Measurements from ENCODE around the gene CALML3.

Gene CALML3

DNA sequence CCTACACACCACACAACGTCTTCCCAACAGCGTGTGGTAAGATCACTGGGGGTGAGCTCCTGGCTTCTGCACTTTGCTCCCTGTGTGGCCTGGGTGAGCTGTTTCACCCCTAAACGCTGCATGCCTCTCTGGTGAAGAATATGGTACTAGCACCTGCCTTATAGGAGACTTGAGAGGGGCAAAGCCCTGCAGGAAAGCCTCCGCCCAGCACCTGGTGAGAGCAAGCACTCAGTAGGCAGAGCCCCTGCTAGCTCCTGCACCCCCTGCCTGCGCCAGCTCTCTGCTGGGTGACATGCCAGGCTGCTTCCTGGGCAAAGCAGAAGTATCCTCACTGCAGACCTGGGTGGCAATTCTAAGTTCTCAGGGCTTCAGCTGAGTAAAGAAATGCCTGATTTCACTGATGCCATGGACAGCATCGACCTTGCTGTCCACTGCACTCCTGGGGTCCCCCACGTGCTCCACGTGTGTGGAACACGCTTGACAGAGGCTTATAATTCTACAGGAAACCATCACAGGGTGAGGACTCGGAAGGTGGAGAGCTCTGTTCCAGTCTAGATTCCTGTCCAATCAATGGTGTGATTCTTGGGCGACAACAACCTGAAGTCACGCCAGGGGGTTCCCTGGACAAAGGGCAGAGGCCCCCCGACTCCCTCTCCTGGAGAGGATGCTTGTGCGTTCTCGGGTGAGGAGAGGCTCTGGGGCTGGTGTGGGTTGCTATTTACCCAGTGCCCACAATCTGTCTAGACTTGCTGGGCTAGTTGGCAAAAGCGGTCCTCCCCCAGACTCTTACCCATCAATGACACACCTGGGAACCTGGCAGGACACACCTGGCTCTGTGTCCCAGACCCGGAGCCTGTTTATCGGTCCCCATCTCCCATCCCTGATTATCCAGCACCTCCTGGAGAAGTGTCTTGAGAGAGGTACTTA, 20.4 kb upstream of the CALML3 start:
- no peak for TF ChIP-seq TEAD4 (IDR thresholded peaks at IDR 0.05)
- TF ChIP-seq ZBTB7A (IDR thresholded peaks at IDR 0.05; ENCODE audit: low read depth) = no peak
- TF ChIP-seq, protein P1, sequence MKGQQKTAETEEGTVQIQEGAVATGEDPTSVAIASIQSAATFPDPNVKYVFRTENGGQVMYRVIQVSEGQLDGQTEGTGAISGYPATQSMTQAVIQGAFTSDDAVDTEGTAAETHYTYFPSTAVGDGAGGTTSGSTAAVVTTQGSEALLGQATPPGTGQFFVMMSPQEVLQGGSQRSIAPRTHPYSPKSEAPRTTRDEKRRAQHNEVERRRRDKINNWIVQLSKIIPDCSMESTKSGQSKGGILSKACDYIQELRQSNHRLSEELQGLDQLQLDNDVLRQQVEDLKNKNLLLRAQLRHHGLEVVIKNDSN (IDR thresholded peaks at IDR 0.05) = no peak
- no peak for TF ChIP-seq CEBPB (IDR thresholded peaks at IDR 0.05)
- TF ChIP-seq, protein P2, sequence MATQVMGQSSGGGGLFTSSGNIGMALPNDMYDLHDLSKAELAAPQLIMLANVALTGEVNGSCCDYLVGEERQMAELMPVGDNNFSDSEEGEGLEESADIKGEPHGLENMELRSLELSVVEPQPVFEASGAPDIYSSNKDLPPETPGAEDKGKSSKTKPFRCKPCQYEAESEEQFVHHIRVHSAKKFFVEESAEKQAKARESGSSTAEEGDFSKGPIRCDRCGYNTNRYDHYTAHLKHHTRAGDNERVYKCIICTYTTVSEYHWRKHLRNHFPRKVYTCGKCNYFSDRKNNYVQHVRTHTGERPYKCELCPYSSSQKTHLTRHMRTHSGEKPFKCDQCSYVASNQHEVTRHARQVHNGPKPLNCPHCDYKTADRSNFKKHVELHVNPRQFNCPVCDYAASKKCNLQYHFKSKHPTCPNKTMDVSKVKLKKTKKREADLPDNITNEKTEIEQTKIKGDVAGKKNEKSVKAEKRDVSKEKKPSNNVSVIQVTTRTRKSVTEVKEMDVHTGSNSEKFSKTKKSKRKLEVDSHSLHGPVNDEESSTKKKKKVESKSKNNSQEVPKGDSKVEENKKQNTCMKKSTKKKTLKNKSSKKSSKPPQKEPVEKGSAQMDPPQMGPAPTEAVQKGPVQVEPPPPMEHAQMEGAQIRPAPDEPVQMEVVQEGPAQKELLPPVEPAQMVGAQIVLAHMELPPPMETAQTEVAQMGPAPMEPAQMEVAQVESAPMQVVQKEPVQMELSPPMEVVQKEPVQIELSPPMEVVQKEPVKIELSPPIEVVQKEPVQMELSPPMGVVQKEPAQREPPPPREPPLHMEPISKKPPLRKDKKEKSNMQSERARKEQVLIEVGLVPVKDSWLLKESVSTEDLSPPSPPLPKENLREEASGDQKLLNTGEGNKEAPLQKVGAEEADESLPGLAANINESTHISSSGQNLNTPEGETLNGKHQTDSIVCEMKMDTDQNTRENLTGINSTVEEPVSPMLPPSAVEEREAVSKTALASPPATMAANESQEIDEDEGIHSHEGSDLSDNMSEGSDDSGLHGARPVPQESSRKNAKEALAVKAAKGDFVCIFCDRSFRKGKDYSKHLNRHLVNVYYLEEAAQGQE (IDR thresholded peaks at IDR 0.05; ENCODE audit: low read depth) = no peak
- no peak for TF ChIP-seq TCF12 (IDR thresholded peaks at IDR 0.05; ENCODE audit: low read depth)
- no peak for TF ChIP-seq TAF1 (IDR thresholded peaks at IDR 0.05; ENCODE audit: low read depth)
- TF ChIP-seq, protein P3, sequence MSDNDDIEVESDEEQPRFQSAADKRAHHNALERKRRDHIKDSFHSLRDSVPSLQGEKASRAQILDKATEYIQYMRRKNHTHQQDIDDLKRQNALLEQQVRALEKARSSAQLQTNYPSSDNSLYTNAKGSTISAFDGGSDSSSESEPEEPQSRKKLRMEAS (IDR thresholded peaks at IDR 0.05) = no peak
- no peak for TF ChIP-seq CREB1 (IDR thresholded peaks at IDR 0.05; ENCODE audit: low read depth)
- TF ChIP-seq YY1 (IDR thresholded peaks at IDR 0.05; ENCODE audit: low read depth) = no peak
- TF ChIP-seq RAD21 (IDR thresholded peaks at IDR 0.05; ENCODE audit: low read depth) = no peak

DNA sequence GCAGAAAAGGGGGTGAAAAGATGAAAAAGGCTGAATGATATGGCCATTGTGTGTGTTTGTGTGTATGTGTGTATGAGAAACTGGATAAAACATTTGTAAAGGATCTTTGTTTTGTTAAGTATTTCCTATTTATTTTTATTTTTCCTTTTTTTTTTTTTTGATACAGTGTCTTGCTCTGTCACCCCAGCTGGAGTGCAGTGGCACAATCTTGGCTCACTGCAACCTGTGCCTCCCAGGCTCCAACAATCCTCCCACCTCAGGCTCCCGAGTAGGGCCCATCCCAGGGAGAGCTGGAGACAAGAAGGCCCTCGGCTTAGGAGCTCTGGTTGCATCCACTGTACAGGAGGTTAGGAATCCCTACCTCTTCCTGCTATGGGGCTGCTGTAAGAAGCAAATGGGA, 18.5 kb upstream of the CALML3 start:
- TF ChIP-seq TCF12 (IDR thresholded peaks at IDR 0.05; ENCODE audit: low read depth) = no peak
- TF ChIP-seq TAF1 (IDR thresholded peaks at IDR 0.05; ENCODE audit: low read depth) = no peak
- TF ChIP-seq CEBPB (IDR thresholded peaks at IDR 0.05) = no peak
- no peak for TF ChIP-seq TEAD4 (IDR thresholded peaks at IDR 0.05)
- TF ChIP-seq EGR1 (IDR thresholded peaks at IDR 0.05) = no peak
- no peak for TF ChIP-seq RAD21 (IDR thresholded peaks at IDR 0.05; ENCODE audit: low read depth)
- TF ChIP-seq NFIC (IDR thresholded peaks at IDR 0.05) = no peak
- no peak for TF ChIP-seq FOXM1 (IDR thresholded peaks at IDR 0.05; ENCODE audit: borderline replicate concordance, low read depth)
- TF ChIP-seq, protein P1 (IDR thresholded peaks at IDR 0.05) = no peak

DNA sequence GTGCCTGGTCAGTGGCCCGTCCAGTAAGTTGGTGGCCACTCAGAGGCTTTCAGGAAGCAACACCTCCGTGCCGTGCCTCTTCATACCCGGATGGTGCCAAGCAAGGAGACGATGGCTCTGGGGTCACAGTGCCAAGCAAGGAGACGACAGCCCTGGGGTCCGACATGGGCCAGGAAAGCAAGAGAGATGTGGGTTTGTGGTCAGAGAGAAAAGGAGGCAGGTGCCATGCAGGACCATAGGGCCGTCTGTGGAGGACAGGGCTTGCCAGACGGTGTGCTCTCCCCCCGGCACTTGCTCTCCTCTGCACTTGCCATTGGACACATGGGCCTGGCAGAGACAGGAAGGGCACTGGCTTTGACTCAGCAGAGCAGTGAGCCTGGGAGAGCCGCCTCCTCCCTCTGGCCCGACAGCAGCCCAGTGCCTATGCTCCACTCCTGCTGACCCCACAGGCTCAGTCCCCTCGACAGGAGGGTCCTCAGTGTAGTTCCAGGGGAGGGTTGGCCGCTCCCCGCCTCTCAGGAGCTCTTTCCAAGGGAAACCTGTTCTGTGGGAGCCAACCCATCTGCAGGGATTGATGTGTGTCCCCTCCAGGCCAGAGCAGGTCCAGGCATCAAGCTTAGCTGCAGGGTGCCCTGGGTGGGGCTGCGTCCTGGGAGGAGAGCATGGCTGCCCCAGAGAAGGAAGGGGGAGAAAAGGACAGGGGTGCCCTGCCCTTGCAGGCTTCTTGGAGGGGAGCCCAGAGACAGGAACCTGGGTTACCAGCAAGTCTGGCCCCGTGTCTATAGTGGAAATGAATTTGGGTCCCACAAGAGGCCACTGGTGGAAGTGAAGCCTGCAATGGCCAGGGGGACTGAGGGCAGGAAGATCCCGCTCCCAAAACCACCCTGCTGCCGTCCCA, 17.8 kb upstream of the CALML3 start:
- TF ChIP-seq TCF12 (IDR thresholded peaks at IDR 0.05; ENCODE audit: low read depth) = no peak
- TF ChIP-seq CREB1 (IDR thresholded peaks at IDR 0.05; ENCODE audit: low read depth) = no peak
- TF ChIP-seq CEBPB (IDR thresholded peaks at IDR 0.05) = no peak
- no peak for TF ChIP-seq NFIC (IDR thresholded peaks at IDR 0.05)

DNA sequence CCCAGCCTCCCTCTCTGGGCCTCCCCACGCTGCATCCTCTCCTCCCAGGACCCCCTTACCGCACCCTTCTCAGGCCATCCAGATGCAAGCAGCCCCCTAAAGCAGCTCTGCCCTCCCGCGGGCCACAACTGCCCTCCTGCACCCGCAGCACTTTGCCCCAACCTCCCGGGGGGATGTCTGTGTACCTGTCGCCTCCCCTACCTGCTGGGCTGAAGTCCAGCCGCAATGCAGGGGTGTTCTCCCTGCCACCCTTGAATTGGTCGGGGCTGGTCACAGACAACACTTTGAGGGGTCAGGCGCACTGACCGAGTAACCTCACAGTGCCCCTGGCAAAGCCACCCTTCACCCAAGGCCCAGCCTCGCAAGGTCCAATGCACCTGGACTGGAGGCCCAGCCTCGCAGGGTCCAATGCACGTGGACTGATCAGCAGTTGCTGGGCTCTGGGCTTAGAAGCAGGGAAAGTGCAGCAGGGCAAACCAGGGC, 17.1 kb upstream of the CALML3 start:
- TF ChIP-seq, protein P2 (IDR thresholded peaks at IDR 0.05; ENCODE audit: low read depth) = no peak
- TF ChIP-seq, protein P3 (IDR thresholded peaks at IDR 0.05) = no peak
- TF ChIP-seq, protein P1 (IDR thresholded peaks at IDR 0.05) = no peak
- TF ChIP-seq ZBTB7A (IDR thresholded peaks at IDR 0.05; ENCODE audit: low read depth) = no peak
- no peak for TF ChIP-seq TEAD4 (IDR thresholded peaks at IDR 0.05)

DNA sequence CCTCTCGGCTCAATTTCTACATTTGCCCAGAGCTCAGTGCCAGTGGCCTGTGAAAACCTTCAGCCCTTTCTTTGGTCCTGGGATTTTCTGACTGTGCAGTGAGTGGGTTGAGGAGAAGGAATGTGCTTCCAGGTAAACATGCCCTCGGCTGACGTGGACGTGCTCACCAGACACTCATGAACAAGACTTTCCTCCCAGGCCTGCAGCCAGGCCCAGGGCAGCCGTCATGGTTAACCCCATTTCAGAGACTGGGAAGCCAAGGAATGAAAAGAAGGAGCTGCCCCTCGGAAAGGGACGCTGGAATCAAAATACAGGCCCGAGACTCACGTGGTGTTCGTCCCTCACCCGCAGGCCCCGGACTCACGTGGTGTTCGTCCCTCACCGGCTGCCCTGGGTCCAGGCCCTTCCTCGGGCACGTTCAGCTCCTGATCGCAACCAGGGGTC, 16.6 kb upstream of the CALML3 start:
- TF ChIP-seq TEAD4 (IDR thresholded peaks at IDR 0.05) = no peak
- TF ChIP-seq CREB1 (IDR thresholded peaks at IDR 0.05; ENCODE audit: low read depth) = no peak
- TF ChIP-seq FOXM1 (IDR thresholded peaks at IDR 0.05; ENCODE audit: borderline replicate concordance, low read depth) = no peak
- TF ChIP-seq YY1 (IDR thresholded peaks at IDR 0.05; ENCODE audit: low read depth) = no peak
- TF ChIP-seq TCF12 (IDR thresholded peaks at IDR 0.05; ENCODE audit: low read depth) = no peak
- no peak for TF ChIP-seq ZBTB7A (IDR thresholded peaks at IDR 0.05; ENCODE audit: low read depth)

Measured in Ishikawa (cell line).